Ishikawa (cell line): ENCODE data around the gene ELF5.

Source experiments
- CEBPB ChIP-seq: IDR thresholded peaks from 2 replicates; pipeline ENCODE4 v1.6.1; 2012
- CREB1 ChIP-seq: IDR thresholded peaks from 2 replicates; pipeline ENCODE4 v1.6.1; 2012; ENCODE audit warnings: low read depth
- EGR1 ChIP-seq: IDR thresholded peaks from 2 replicates; pipeline ENCODE4 v1.6.1; 2012
- EP300 ChIP-seq: IDR thresholded peaks from 2 replicates; pipeline ENCODE4 v1.6.1; 2012; ENCODE audit warnings: borderline replicate concordance
- FOXM1 ChIP-seq: IDR thresholded peaks from 2 replicates; pipeline ENCODE4 v1.6.1; 2012; ENCODE audit warnings: low read depth, borderline replicate concordance
- MAX ChIP-seq: IDR thresholded peaks from 2 replicates; pipeline ENCODE4 v1.6.1; 2012
- NFIC ChIP-seq: IDR thresholded peaks from 2 replicates; pipeline ENCODE4 v1.6.1; 2012
- RAD21 ChIP-seq: IDR thresholded peaks from 2 replicates; pipeline ENCODE4 v1.6.1; 2012; ENCODE audit warnings: low read depth
- REST ChIP-seq: IDR thresholded peaks from 2 replicates; pipeline ENCODE4 v1.6.1; 2012; ENCODE audit warnings: low read depth, mild to moderate bottlenecking
- TAF1 ChIP-seq: IDR thresholded peaks from 2 replicates; pipeline ENCODE4 v1.6.1; 2012; ENCODE audit warnings: low read depth, mild to moderate bottlenecking
- TCF12 ChIP-seq: IDR thresholded peaks from 2 replicates; pipeline ENCODE4 v1.6.1; 2012; ENCODE audit warnings: low read depth
- TEAD4 ChIP-seq: IDR thresholded peaks from 2 replicates; pipeline ENCODE4 v1.6.1; 2012
- USF1 ChIP-seq: IDR thresholded peaks from 2 replicates; pipeline ENCODE4 v1.6.1; 2012
- YY1 ChIP-seq: IDR thresholded peaks from 2 replicates; pipeline ENCODE4 v1.6.1; 2012; ENCODE audit warnings: low read depth
- ZBTB7A ChIP-seq: IDR thresholded peaks from 2 replicates; pipeline ENCODE4 v1.6.1; 2012; ENCODE audit warnings: low read depth

The ELF5 gene

GRCh38 chr11:34513682-34514449 lies at the start of gene ELF5:
TSS of gene ELF5 (minus strand) at chr11:34513794. CDS start at chr11:34505749, 8,045 bp downstream.
- TF ChIP-seq TAF1, result no peak
- TF ChIP-seq YY1, result no peak
- no peak for TF ChIP-seq CEBPB
- TF ChIP-seq NFIC, result no peak
- no peak for TF ChIP-seq REST
- no peak for TF ChIP-seq TCF12

GRCh38 chr11:34562976-34563375 lies 49.4 kb upstream of the ELF5 start:
- TF ChIP-seq TCF12 (no peak), FOXM1 (no peak), YY1 (no peak), CEBPB (no peak), TAF1 (no peak), RAD21 (no peak), ZBTB7A (no peak), USF1 (no peak), MAX (no peak), TEAD4 (no peak), EP300 (no peak), EGR1 (no peak), NFIC (no peak), CREB1 (no peak), REST (no peak)

- TF ChIP-seq ZBTB7A, result no peak
These were observed 46.9 kb upstream of the ELF5 start for GRCh38 chr11:34560511-34560910.

- TF ChIP-seq EGR1 (peak; percentile 34; the same call in 1 of the 2 replicates), CEBPB (no peak)
These were observed 45.1 kb upstream of the ELF5 start for GRCh38 chr11:34558673-34559072.

- TF ChIP-seq TEAD4 (no peak), USF1 (no peak), MAX (no peak), NFIC (no peak), FOXM1 (no peak), CEBPB (no peak), TCF12 (no peak), ZBTB7A (no peak), REST (no peak), RAD21 (no peak), YY1 (no peak), EP300 (no peak), CREB1 (no peak), TAF1 (no peak), EGR1 (no peak)
These were observed 44.6 kb upstream of the ELF5 start for GRCh38 chr11:34558211-34558610.
